ENCODE data around the gene IQSEC1. TPM values are rescaled to one million over a fixed set of nuclear protein-coding genes. Genes with fewer than 3 reads are reported as not detected.

Gene IQSEC1
- total and polyA plus RNA-seq, 2 of the 8 experiments (the other 6 are each of a cell fraction or from before 2014, with no cell fraction given): 6.8 to 28.8 TPM

GRCh38 chr3:13010780-13011572, 62.3 kb downstream of the IQSEC1 start (continued):
- TF ChIP-seq ATF2 (IDR thresholded peaks at IDR 0.05; ENCODE audit: low read length) (no peak), NANOG (IDR thresholded peaks at IDR 0.05; ENCODE audit: insufficient read depth, low read depth, low read length, poor library complexity, severe bottlenecking) (no peak)
